Activated CD4-positive, alpha-beta memory T cell treated with anti-CD3 and anti-CD28 coated beads for 36 hours (primary cell): ENCODE data around the gene DLX1. TPM values are rescaled to one million over a fixed set of nuclear protein-coding genes. Genes with fewer than 3 reads are reported as not detected.

Source experiments
- CTCF ChIA-PET: fragments of 350-600 bp; sonication (Branson Sonifier 250); formaldehyde crosslinking; loops from one replicate; lab custom pipeline; 2021; ENCODE audit warnings: antibody characterized with exemption, inconsistent platforms; lab: Charles Lee
- POLR2A ChIA-PET: fragments of 350-600 bp; sonication (Branson Sonifier 250); formaldehyde crosslinking; loops from one replicate; lab custom pipeline; 2021; ENCODE audit warnings: antibody characterized with exemption; lab: Charles Lee
- DNase-seq: peaks from one replicate; pipeline ENCODE4 v3.0.0-alpha.2; 2020
- H3K27ac Mint-ChIP-seq: one replicate; pipeline ENCODE4 v1.8.0; 2021; ENCODE audit warnings: mixed read lengths
- H3K27me3 Mint-ChIP-seq: one replicate; pipeline ENCODE4 v1.8.0; 2021; ENCODE audit warnings: mixed read lengths
- H3K36me3 Mint-ChIP-seq: one replicate; pipeline ENCODE4 v1.8.0; 2021; ENCODE audit warnings: mixed read lengths
- H3K4me1 Mint-ChIP-seq: one replicate; pipeline ENCODE4 v1.8.0; 2021; ENCODE audit warnings: low read depth, mixed read lengths
- H3K4me3 Mint-ChIP-seq: one replicate; pipeline ENCODE4 v1.8.0; 2021; ENCODE audit warnings: mild to moderate bottlenecking, mixed read lengths
- H3K9me3 Mint-ChIP-seq: one replicate; pipeline ENCODE4 v1.8.0; 2021; ENCODE audit warnings: mixed read lengths
- intact Hi-C: fragments of 100-400 bp; cut with micrococcal nuclease; formaldehyde crosslinking; loops from one replicate; pipeline ENCODE4 v1.15.1; 2023
- total RNA-seq, 2 experiments: library from RNA; stranded (reverse); gene quantifications; one replicate each; pipeline ENCODE4 v1.2.3, GENCODE V29; 2021

DLX1 gene
- total RNA-seq, 2 experiments from 2014 or later, result not detected

DNA sequence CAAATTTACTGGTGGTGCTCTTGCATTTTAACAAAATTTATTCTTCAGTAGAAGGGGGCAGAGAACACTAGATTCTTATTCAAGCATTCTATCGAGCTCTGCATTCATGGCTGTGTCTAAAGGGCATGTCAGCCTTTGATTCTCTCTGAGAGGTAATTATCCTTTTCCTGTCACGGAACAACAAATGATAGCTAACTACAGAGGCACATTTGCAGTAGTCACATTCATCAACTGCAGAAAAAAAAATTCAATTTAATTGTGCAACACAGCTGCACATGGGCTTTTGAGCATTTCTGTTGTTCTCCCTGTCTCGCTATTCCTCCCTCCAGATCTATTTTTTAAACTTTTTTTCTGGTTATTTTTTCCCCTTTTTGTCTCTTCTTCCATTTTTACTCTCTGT lies 13.0 kb upstream of the DLX1 start:
- Mint-ChIP-seq H3K4me3 (no peak overlapping the region), H3K4me1 (no peaks in the 10 kb centered on the region), H3K27ac (no peak overlapping the region), H3K9me3 (no peaks in the 10 kb centered on the region), H3K36me3 (peaks cover 11% of the 10 kb centered on the region), H3K27me3 (peaks cover 5% of the 10 kb centered on the region)
- no peak for DNase-seq
- CTCF ChIA-PET, result interaction anchor here (0.6 kb wide), 1 partner anchor 352 kb away, joined by 3 read pairs; no protein-coding TSS in a partner anchor
- POLR2A ChIA-PET, result no interaction called here
- intact Hi-C loops, result no loop called here

DNA sequence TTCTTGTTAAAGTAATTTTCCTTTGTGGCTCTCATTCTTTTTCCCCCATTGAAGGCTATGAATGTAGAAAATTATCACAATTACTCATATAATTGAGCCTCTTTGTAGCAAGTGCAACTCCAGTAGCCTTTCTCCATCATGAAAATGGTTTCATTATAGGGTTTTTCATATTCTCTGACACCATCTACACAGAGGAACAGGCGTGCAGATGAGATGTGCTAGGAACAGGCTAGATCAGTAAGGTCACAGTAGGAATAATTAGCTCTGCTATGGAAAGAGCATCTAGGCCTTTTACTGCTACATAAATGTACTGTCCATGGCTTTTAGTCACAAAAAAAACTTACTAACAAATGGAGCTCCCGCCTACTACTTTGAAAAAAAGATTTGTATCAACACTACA lies 12.6 kb upstream of the DLX1 start:
- H3K4me1 Mint-ChIP-seq, result no peaks in the 10 kb centered on the region
- H3K4me3 Mint-ChIP-seq, result no peak overlapping the region
- no peak overlapping the region for H3K27ac Mint-ChIP-seq
- intact Hi-C loops, result no loop called here
- ChIA-PET CTCF (interaction anchor here (0.6 kb wide), 1 partner anchor 352 kb away, joined by 3 read pairs; no protein-coding TSS in a partner anchor), POLR2A (no interaction called here)
- H3K27me3 Mint-ChIP-seq, result peaks cover 5% of the 10 kb centered on the region
- DNase-seq, result no peak
- peaks cover 11% of the 10 kb centered on the region for H3K36me3 Mint-ChIP-seq
- no peaks in the 10 kb centered on the region for H3K9me3 Mint-ChIP-seq

DNA sequence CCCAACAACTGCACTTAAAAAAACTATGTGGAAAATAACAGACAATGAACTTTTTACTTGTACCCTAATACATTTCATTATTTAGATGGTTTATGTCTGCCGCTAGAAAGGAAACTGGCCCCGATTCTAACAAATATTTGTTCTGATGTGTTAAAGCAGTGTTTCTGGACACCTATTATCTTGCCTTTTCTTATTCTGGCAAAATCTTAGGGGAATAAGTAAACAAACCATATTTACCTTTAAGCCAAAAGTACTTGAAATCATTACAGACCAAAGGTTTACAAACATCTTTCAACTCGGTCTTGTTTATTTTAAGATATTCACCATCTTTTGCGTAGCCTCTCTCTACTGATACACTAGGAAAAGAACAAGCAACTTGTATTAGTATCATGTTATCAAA lies 11.8 kb upstream of the DLX1 start:
- peaks cover 11% of the 10 kb centered on the region for H3K36me3 Mint-ChIP-seq

DNA sequence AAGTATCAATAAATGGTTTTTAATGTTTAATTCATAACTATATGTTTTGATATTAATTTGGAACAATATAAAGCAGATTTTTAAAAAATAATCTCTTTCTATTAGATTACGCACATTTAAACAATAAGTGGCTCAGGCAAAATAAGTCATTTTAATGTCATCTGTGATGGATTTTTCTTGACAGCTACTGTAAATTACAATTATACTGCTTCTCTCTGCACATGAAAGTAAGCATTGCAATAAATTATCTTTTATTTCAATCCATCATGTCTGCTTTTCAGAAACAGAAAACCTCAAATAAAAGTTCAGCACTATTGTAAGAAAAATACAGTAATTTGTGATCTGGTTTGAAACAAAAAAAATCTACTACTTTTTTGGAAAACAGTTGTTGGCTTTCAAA lies 11.1 kb upstream of the DLX1 start:
- ChIA-PET POLR2A (no interaction called here), CTCF (no interaction called here)
- H3K4me1 Mint-ChIP-seq, result no peaks in the 10 kb centered on the region
- H3K27ac Mint-ChIP-seq, result no peak overlapping the region
- H3K9me3 Mint-ChIP-seq, result no peaks in the 10 kb centered on the region
- intact Hi-C loops, result no loop called here
- H3K27me3 Mint-ChIP-seq, result peaks cover 14% of the 10 kb centered on the region
- H3K4me3 Mint-ChIP-seq, result no peak overlapping the region
- peaks cover 8% of the 10 kb centered on the region for H3K36me3 Mint-ChIP-seq
- no peak for DNase-seq

More for the DNA sequence above, 11.8 kb upstream of the DLX1 start:
- no peak for DNase-seq
- Mint-ChIP-seq H3K27me3 (peaks cover 10% of the 10 kb centered on the region), H3K4me3 (no peak overlapping the region), H3K27ac (no peak overlapping the region), H3K4me1 (no peaks in the 10 kb centered on the region), H3K9me3 (no peaks in the 10 kb centered on the region)
- ChIA-PET CTCF (no interaction called here), POLR2A (no interaction called here)
- intact Hi-C loops, result no loop called here

DNA sequence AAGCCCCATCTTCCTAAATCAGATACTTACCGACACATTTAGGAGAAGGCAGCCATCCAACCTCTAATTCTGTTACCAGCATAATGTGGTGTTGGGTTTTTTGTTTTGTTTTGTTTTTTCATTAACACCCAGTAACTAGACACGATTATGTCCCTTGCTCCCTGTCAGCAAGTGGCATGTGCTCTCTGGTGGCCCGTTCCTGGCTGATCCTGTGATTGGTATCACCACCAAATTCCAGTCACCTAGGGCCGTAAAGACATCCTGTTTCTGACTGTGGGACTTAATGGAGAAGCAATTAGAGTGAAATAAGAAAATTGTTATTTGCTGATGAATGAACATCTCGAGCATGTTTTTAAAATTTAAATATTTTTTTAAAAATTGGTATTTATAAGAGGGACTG lies 5.9 kb upstream of the DLX1 start:
- Mint-ChIP-seq H3K9me3 (no peaks in the 10 kb centered on the region), H3K27ac (no peak overlapping the region), H3K36me3 (peaks cover 5% of the 10 kb centered on the region), H3K4me3 (no peak overlapping the region), H3K4me1 (peaks cover 23% of the 10 kb centered on the region), H3K27me3 (peaks cover 62% of the 10 kb centered on the region)
- POLR2A ChIA-PET, result no interaction called here
- CTCF ChIA-PET, result interaction anchor here (1.2 kb wide), 1 partner anchor 12 kb away, joined by 5 read pairs; no protein-coding TSS in a partner anchor
- intact Hi-C loops, result no loop called here
- DNase-seq, result no peak

DNA sequence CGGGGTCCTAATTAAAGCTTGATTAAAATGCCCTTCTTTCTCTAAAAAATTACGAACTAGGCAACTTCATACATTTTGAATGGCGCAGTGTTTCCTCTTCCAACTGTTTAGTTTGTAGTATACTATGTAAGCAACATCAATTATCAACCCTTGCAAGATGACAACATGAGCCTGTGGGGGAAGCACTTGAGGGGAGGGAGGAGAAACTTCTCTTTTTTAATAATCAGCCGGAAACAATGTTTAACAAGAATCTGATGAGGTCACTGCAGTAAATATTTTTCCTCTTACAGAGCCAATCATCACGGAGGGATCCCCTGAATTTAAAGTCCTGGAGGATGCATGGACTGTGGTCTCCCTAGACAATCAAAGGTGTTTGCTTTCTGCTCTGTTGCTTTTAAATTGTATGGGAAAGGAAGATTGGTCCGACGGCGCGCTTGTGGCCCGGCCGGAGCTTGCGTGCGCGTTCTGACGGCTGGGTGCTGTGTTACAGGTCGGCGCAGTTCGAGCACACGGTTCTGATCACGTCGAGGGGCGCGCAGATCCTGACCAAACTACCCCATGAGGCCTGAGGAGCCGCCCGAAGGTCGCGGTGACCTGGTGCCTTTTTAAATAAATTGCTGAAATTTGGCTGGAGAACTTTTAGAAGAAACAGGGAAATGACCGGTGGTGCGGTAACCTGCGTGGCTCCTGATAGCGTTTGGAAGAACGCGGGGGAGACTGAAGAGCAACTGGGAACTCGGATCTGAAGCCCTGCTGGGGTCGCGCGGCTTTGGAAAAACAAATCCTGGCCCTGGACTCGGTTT lies 5.3 kb upstream of the DLX1 start:
- H3K9me3 Mint-ChIP-seq, result no peaks in the 10 kb centered on the region
- intact Hi-C loops, result loop anchor here (10.0 kb wide), 1 partner anchor 1365 kb away; the partner anchor contains the start of gene SP5
- POLR2A ChIA-PET, result no interaction called here
- no peak overlapping the region for H3K27ac Mint-ChIP-seq
- no peak overlapping the region for H3K4me3 Mint-ChIP-seq
- H3K36me3 Mint-ChIP-seq, result peaks cover 5% of the 10 kb centered on the region
- CTCF ChIA-PET, result interaction anchor here (0.5 to 1.2 kb wide), 2 partner anchors 12 to 29 kb away, joined by 3 to 5 read pairs; no protein-coding TSS in a partner anchor
- DNase-seq, result no peak
- H3K4me1 Mint-ChIP-seq, result peaks cover 25% of the 10 kb centered on the region
- H3K27me3 Mint-ChIP-seq, result peaks cover 67% of the 10 kb centered on the region

DNA sequence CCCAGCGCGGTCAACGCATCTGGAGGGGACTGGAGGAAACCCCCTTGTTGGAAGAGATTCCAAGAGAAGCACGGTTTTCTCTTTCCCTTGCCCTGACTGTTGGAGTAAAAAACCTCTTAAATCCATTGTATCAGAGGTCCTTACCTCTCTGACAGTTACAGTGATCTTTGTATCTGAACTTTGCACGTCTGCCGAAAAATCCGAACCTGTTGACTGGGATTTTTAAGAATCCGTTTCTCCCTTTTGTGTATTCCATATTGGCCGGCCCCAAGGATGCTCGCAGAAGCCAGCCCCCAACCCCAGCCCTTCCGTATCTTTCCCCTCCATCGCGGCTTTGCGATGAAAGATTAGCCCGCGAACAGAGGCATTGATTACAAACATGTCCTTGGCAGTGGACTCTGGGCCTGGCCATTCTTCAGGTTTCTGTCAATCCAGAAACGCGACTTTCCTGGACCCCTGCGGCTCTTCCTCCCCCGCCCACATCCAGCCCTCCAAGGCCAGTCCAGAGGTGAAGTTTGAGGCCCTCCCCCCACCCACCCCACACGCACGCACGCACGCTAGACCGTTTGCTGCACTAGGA lies 4.6 kb upstream of the DLX1 start:
- Mint-ChIP-seq H3K27me3 (peaks cover 72% of the 10 kb centered on the region), H3K9me3 (no peaks in the 10 kb centered on the region), H3K4me1 (peaks cover 31% of the 10 kb centered on the region), H3K27ac (no peak overlapping the region), H3K4me3 (peak overlapping the region; percentile 28), H3K36me3 (peaks cover 10% of the 10 kb centered on the region)
- ChIA-PET POLR2A (no interaction called here), CTCF (interaction anchor here (8.6 kb wide), 1 partner anchor 23 kb away, joined by 88 read pairs; the partner anchor contains the start of gene DLX2)
- intact Hi-C loops, result loop anchor here (10.0 kb wide), 1 partner anchor 1366 kb away; the partner anchor contains the start of gene SP5
- DNase-seq, result no peak

DNA sequence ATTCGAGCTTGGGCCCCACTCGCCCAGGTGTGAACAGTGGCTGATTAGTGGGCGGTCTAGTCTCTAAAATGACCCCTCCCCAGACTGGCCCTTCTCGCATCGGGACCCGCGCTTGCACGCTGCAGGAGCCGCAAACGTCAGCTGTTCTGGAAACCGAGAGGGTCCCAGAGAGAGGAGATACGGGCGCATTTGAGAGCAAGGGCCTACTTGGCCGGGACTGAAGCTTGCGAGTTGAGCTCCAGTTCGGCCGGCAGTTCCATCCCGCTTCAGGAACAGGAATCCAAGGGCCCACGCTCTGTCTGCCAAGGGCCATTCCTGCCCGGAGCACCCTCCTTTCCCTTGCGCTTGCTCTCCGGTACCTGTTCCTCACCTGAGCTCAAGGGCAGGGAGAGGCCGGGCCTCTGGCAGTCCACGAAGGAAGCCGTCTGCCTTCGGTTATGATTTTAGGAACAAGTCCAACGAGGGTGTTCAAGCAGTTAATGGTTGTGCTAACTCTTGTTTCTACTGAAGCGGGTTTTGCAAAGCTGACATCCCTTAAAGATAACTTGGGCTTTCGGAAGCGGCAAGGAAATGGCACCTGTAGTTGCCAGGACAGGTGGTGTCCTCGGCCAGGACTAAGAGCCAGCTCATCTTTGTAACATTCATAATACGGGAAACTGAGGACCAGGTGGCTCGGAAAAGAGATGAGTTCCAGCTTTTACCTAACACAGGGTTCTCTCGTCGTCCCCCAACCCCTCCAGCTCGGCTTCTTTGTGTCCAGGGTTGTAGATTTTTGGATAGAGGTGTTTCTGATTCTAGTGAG lies 3.9 kb upstream of the DLX1 start:
- peaks cover 11% of the 10 kb centered on the region for H3K36me3 Mint-ChIP-seq
- peaks cover 37% of the 10 kb centered on the region for H3K4me1 Mint-ChIP-seq
- ChIA-PET CTCF (interaction anchor here (8.6 kb wide), 1 partner anchor 23 kb away, joined by 88 read pairs; the partner anchor contains the start of gene DLX2), POLR2A (no interaction called here)
- intact Hi-C loops, result loop anchor here (10.0 kb wide), 1 partner anchor 1367 kb away; the partner anchor contains the start of gene SP5
- H3K9me3 Mint-ChIP-seq, result no peaks in the 10 kb centered on the region
- DNase-seq, result no peak
- H3K4me3 Mint-ChIP-seq, result no peak overlapping the region
- peaks cover 75% of the 10 kb centered on the region for H3K27me3 Mint-ChIP-seq
- H3K27ac Mint-ChIP-seq, result no peak overlapping the region

DNA sequence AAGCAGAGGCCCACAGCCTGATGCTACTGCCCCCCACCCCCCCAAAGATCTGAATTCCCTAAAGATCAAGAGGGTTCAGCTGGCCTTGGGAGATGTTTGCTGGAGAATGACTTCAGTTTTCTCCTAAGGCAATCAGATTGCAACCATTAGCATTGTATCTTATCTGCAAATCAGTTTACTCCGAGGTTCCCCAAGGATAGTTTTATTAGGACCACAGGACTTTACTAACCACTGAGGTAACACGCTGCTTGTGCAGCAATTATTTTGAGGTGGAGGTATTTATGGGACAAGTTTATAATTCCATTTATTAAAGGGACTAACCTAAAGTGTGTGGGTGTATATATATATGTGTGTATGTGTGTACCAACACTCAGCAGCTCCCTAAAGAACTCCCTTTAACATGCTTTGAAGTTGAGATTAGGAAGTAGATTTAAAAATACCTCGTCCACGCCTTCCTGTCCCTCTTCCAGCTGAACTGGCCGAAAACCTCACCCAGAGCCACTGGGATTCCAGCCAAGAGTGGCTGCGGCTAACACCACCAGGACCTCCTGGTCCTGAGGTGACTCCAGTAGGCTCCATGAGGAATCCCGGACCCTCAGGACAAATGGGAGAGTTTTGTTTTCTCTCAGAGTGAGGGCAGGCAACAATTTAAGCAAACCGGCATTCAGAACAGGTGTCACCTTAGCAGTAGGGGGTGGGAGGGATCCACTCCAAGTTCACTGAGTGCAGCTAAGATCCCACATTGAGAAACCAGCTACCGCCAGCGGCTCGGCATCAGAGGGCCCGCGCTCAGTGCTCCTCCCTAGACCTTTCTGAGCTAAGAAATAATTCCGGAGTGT lies 3.0 kb upstream of the DLX1 start:
- H3K4me3 Mint-ChIP-seq, result no peak overlapping the region
- no peak overlapping the region for H3K27ac Mint-ChIP-seq
- POLR2A ChIA-PET, result no interaction called here
- CTCF ChIA-PET, result interaction anchor here (1.2 to 8.6 kb wide), 3 partner anchors 22 to 376 kb away, joined by 3 to 88 read pairs (median 5); partner anchors contain the start of gene DLX2
- peaks cover 46% of the 10 kb centered on the region for H3K4me1 Mint-ChIP-seq
- intact Hi-C loops, result loop anchor here (10.0 kb wide), 1 partner anchor 1368 kb away; the partner anchor contains the start of gene SP5
- no peak for DNase-seq
- peaks cover 83% of the 10 kb centered on the region for H3K27me3 Mint-ChIP-seq
- H3K9me3 Mint-ChIP-seq, result no peaks in the 10 kb centered on the region
- peaks cover 11% of the 10 kb centered on the region for H3K36me3 Mint-ChIP-seq

DNA sequence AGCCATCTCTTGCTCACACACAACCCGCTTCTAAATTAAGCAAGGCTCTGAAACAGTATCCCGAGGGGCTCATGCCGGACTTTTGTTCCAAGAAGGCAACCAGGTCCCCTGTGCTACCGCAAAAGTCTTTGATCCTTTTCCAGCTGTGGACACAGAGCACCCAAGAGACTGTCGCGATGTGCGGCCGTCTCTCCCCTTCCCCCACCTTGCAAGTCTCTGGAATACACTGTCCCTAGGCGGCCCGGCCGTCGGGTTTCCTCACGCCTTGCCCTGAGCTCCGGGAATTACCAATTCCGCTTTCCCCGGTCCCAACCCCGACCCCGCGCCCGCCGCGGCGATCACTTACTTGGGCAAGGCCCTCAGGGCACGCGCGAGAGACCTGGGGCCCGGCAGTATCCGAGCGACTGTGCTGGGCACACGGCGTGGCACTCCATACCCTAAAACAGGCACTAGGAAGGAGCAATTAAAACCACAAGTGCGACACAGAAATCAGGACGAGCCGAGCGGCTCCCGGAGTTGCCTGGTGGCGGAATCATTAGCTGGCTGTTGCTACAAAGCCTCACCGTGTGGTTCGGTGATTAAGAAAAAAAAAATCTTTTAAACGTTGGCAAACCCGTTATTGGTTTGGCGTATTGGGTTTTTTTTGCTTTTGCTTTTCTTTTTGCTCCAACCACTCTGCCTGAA lies 2.2 kb upstream of the DLX1 start:
- ChIA-PET POLR2A (no interaction called here), CTCF (interaction anchor here (0.7 to 8.6 kb wide), 4 partner anchors 17 to 377 kb away, joined by 3 to 88 read pairs (median 4); partner anchors contain the start of gene DLX2)
- H3K27me3 Mint-ChIP-seq, result peaks cover 88% of the 10 kb centered on the region
- H3K36me3 Mint-ChIP-seq, result peaks cover 13% of the 10 kb centered on the region
- intact Hi-C loops, result loop anchor here (10.0 kb wide), 1 partner anchor 1368 kb away; the partner anchor contains the start of gene SP5
- no peaks in the 10 kb centered on the region for H3K9me3 Mint-ChIP-seq
- H3K4me3 Mint-ChIP-seq, result peak overlapping the region; percentile 75
- H3K27ac Mint-ChIP-seq, result peak overlapping the region; percentile 6
- peaks cover 53% of the 10 kb centered on the region for H3K4me1 Mint-ChIP-seq
- no peak for DNase-seq
